HTERT RPE-1 (cell line): ENCODE results near the gene TXNDC9.
"Not testable (repeated sequence)": the region's sequence is repeated elsewhere in the genome, so short reads cannot be mapped to it uniquely, and the experiment has no call there.

Experiments
- in situ Hi-C: fragments of 300-500 bp; cut with MboI; formaldehyde crosslinking; loops from 4 replicates; pipeline ENCODE4 v1.14.3; 2020; ENCODE audit warnings: low sequenced_read_pairs

Gene TXNDC9

GRCh38 chr2:99335911-99336803 lies at the start of gene TXNDC9:
TXNDC9 (minus strand) TSS chr2:99336333; CDS start chr2:99333210, 3,123 bp downstream.
- in situ Hi-C loops: no loop called here

DNA sequence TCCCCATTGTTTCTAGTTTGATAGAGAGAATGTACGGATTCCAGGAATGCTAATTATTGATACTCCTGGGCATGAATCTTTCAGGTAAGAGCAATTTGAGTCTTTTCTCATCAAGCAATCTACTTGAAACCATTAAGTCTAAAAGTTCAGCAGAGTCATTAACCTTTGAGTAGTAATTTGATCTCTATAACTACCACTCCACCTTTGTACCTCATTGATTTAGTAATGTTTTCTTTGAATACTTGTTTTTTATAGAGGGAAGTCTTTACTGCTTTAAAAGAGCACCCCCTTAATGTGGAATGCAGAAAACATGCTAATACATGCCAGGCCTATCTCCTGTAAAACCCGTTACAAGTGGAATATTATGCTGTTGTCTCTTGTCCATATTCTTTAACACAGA lies 46.0 kb upstream of the TXNDC9 start:
- in situ Hi-C loops: no loop called here

- in situ Hi-C loops: no loop called here
Observed at GRCh38 chr2:99380376-99381010, 44.4 kb upstream of the TXNDC9 start.

DNA sequence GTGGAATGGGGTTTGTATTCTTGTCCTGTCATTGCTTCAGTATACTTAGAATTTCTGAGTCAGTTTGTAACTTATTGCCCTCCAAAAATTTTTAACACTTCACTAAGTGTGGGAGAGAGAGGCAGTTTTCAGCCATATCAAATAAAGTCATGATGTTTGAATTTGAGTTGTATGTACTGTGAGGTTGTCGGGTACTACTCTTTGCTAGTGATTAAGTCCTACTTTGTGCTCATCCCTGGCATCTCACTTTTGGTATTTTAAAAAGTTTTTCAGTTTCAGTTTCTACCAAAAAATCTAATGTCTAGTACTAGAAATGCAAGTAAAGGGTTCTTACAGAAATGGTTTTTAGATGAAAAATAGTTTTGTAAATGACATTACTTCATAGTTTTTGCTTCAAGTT lies 41.7 kb upstream of the TXNDC9 start:
- in situ Hi-C loops: no loop called here

- in situ Hi-C loops: no loop called here
Observed at GRCh38 chr2:99376254-99376864, 40.2 kb upstream of the TXNDC9 start.

DNA sequence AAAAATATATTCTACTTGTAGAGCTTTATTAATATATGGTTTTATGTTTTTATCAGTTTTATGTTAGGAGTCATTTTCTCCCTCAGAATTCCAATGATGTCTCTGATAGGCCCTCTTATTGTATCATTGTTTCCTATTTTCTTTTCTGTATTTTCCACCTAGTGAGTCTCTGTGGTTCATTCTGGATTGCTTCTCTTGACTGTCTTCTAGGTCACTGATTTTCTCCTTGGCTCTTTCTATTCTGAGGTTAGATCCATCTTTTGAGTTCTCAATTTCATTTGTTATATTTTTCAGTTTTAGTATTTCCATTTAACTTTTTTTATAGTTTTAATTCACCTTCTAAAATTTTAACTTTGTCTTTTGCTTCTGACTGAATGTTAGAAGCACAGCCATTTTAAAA lies 38.6 kb upstream of the TXNDC9 start:
- in situ Hi-C loops: no loop called here

GRCh38 chr2:99373144-99373543 lies 37.0 kb upstream of the TXNDC9 start:
- in situ Hi-C loops: no loop called here

DNA sequence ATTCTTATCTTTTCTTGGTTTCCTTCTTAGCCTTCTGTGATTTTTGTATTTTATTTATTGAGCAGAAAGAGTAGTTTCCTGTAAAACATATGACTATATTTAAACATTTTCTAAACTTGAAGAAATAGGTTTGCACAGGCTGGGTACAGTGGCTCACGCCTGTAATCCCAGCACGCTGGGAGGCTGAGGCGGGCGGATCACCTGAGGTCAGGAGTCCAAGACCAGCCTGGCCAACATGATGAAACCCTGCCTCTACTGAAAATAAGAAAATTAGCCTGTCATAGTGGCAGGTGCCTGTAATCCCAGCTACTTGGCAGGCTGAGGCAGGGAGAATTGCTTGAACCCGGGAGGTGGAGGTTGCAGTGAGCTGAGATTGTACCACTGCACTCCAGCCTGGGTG lies 32.7 kb upstream of the TXNDC9 start:
- in situ Hi-C loops: not testable (repeated sequence)

- in situ Hi-C loops: no loop called here
Observed at GRCh38 chr2:99365661-99366060, 29.5 kb upstream of the TXNDC9 start.

DNA sequence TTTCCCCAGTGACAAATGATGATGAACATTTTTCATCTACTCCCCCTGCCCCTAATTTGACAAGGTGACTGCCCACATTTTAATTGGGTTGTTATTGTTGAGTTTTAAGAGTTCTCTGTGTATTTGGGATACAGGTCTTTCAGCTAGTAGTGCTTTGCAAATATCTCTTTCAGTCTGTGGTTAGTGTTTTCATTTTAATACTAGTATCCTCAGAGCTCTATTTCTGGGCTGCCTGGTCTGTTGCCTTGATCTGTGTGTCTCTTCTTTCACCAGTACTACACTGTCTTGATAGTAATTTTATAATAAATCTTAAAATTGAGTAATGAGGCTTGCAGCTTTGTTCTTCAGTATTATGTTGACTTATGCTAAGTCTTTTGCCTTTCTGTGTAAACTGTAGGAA lies 20.7 kb upstream of the TXNDC9 start:
- in situ Hi-C loops: no loop called here

DNA sequence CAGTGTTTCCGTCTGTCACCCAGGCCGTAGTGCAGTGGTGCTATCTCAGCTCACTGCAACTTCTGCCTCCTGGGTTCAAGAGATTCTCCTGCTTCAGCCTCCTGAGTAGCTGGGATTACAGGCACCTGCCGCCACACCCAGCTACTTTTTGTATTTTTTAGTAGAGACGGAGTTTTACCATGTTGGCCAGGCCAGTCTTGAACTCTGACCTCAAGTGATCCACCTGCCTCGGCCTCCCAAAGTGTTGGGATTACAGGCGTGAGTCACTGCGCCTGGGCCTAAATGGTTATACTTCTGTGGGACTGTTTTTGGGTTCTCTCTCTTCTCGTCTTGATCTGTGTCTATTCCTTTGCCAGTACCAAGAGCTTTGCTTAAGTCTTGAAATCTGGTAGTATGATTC lies 18.7 kb upstream of the TXNDC9 start:
- in situ Hi-C loops: not testable (repeated sequence)

GRCh38 chr2:99354070-99354469 lies 17.9 kb upstream of the TXNDC9 start:
- in situ Hi-C loops: no loop called here

GRCh38 chr2:99350194-99350593 lies 14.1 kb upstream of the TXNDC9 start:
- in situ Hi-C loops: no loop called here

GRCh38 chr2:99348173-99348572 lies 12.0 kb upstream of the TXNDC9 start:
- in situ Hi-C loops: no loop called here

DNA sequence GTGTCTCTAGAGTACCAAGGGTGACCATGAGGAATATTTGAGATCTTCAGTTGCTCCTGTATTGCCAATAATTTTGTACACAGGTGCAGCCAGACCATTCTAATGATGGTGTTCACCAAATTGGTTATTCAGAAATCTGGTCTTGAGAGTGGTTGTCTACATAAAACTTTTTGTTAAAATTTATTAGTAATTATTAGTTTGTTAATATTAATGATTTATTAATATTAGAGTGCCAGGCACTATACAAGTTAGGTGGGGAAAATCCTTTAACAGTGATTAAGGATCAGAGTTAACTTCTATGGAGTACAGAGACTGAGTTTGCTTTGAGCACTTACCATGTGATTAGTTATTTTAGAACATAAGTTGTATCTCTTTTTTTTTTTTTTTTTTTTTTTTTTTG lies 10.1 kb upstream of the TXNDC9 start:
- in situ Hi-C loops: no loop called here

- in situ Hi-C loops: not testable (repeated sequence)
Observed at GRCh38 chr2:99345446-99345845, 9.3 kb upstream of the TXNDC9 start.

DNA sequence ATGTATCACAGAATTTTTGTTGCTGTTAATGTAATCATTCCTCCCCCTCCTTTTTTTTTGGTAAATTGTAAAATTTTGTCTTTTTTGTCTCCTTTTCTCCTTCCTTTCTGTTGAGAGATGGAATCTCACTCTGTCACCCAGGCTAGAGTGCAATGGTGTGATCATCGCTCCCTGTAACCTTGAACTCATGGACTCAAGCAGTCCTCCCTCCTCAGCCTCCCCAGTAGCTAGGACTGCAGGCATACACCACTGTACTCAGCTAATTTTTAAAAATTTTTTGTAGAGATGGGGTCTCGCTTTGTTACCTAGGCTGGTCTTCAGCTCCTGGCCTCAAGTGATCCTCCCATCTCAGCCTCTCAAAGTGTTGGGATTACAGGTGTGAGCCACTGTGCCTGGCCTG lies 6.4 kb upstream of the TXNDC9 start:
- in situ Hi-C loops: no loop called here

- in situ Hi-C loops: no loop called here
Observed at GRCh38 chr2:99340669-99341236, 4.6 kb upstream of the TXNDC9 start.

DNA sequence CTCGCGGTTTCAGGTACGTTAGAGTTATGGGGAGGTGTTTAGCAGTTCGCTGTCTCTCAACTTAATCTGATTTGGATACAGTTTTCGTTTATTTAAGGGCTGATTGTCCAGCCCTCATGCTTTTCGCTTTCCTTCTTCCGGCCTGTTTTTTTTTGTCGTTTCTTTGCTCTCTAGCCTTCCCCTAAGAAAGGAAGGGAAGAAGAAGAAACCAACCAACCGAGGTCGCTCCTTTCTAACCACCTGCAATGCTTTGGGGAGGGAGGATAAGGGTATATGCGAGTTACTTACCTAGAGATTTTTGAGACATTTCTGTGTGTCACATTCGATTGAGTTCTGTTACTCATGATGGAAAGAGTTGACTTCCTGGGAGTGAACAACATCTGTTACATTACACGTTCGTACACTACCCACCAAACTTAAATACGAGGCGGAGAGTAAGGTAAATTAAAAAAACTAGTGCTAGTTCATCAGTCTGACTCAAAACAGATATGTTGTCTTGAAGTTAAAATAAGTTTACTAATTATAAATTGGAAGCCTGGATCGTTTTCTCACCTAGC lies 2.0 kb upstream of the TXNDC9 start:
- in situ Hi-C loops: no loop called here

DNA sequence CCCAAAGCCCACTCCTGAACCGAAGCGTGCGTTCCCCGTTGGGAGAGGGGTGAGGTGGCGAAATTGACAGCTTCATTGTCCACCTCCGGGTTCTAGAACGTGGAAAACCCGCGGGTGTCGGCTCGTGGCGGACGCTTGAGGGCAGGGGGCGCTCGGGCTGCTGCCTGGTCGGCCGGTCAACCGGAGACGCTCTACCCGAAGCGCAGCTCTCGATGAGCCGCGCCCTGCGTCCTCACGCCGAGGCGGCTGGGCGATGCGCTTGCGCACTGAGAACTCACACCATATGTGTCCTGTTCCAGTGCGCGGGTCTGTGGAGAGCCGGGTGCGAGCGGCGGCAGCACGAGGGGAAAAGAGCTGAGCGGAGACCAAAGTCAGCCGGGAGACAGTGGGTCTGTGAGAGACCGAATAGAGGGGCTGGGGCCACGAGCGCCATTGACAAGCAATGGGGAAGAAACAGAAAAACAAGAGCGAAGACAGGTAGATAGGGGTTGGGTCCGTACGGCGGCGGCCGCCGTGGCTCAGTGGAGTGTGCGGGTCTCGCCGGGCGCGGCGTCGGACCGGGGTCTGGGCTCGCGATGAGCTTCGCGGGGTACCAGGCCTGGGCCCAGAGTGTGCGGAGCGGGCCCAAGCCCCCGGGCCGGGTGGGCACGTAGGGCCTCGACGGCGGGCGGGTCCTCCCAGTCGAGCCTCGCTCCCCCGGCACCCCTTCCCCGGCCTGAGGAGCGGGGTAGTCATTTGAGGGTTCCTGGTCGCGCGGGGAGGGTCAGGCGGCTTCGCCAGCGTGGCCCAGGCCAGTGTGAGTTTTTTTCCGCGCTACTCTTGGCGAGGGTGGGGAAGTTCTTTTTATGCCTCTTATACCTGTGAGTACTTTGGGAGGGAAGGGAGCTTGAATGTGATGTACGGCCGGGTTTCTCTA lies 1.2 kb upstream of the TXNDC9 start, which contains the start of gene EIF5B:
Gene EIF5B, plus strand, starts transcription at position 277 of the 916 bp plus-strand sequence. Its CDS starts 166 bp downstream, at position 443.
- in situ Hi-C loops: no loop called here
